GM19395 (cell line): Measurements from ENCODE around the gene EYS.

Experiments used
- ATAC-seq: cut with Tn5 transposase; IDR thresholded peaks from one replicate; pipeline ENCODE4 v1.9.1; 2021; ENCODE audit warnings: mild to moderate bottlenecking, moderate library complexity; ENCODE audit not compliant: unreplicated experiment

EYS gene

DNA sequence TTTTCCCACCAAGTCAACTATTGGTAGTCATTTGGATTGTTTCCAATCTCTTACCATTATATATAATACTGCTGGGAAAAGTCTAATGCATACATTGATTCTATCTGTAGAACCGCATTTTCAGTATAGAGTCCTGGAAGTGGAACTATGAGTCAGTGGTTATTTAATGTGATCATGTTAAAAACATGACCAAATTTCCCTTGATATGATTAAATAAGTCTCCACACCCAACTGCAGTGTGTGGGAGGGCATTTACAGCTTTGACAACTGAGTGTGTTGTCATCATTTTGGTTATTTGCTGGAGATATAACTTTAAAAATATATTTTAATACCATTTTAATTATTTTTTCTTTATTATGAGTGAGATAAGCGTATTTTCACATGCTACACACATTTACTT is 1027.6 kb downstream of the EYS start:
- no peak for ATAC-seq

- no peak for ATAC-seq
Observed at GRCh38 chr6:64672651-64673050, 1034.4 kb downstream of the EYS start.

- no peak for ATAC-seq
Observed at GRCh38 chr6:64672131-64672530, 1034.9 kb downstream of the EYS start.

DNA sequence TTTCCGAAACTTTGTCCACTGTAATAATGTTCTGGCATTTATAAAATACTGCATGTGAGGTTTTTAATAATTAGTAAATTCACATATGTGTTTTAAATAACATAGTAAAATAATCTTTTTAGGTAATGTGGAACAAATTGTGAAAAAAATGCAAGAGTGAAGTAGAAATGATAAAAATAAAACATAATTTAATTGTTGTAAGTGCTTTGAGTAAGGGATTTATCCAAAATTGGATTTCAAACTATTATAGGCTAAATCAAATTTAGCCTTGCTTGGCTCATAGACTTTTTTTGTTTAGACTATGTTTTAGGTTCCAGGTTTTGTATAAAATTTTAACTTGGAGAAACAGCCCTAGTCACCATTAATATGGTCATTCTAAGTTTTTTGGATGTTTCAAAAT is 1041.9 kb downstream of the EYS start:
- ATAC-seq: no peak

- ATAC-seq: no peak
Observed at GRCh38 chr6:64664480-64664879, 1042.5 kb downstream of the EYS start.

DNA sequence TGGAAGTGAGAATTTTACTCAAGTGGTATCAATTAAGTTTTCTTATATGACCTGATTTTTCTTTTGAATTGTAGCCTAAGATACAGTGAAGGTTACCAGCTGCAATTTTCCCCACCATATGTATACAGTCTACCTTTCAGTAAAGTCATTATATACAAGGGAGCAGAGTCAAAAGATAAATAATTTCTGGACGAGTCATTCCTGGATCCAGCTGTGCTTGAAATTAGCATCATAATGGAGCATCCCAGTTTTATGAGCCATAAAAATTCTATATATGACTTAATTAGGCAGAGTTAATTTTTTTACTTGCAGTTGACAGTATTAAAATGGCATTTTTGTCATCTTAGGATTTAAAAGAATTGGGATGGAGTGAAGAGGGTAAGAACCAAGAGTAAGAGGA is 1063.0 kb downstream of the EYS start:
- ATAC-seq: no peak

DNA sequence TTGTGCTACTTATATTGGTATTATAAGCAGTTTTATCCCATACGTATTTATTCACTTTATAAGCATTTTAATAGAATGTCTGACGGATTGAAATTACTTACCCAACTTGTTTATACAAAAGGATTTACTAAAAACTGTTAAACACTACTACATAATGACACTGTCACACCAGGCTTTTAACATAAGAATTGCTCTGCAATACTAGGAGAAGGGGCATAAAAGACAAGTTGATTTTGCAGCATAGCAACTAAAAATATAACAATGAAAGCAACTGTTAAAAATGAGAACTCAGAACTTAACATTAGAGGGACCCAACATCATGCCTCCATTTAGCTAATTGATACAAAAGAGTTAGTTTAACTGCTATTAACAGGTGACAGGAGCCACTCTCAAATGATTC is 1076.1 kb downstream of the EYS start:
- ATAC-seq: no peak

- no peak for ATAC-seq
Observed at GRCh38 chr6:64622944-64623343, 1084.1 kb downstream of the EYS start.

- ATAC-seq: no peak
Observed at GRCh38 chr6:64602993-64603392, 1104.0 kb downstream of the EYS start.

GRCh38 chr6:64591676-64592036 is 1115.4 kb downstream of the EYS start:
- no peak for ATAC-seq

DNA sequence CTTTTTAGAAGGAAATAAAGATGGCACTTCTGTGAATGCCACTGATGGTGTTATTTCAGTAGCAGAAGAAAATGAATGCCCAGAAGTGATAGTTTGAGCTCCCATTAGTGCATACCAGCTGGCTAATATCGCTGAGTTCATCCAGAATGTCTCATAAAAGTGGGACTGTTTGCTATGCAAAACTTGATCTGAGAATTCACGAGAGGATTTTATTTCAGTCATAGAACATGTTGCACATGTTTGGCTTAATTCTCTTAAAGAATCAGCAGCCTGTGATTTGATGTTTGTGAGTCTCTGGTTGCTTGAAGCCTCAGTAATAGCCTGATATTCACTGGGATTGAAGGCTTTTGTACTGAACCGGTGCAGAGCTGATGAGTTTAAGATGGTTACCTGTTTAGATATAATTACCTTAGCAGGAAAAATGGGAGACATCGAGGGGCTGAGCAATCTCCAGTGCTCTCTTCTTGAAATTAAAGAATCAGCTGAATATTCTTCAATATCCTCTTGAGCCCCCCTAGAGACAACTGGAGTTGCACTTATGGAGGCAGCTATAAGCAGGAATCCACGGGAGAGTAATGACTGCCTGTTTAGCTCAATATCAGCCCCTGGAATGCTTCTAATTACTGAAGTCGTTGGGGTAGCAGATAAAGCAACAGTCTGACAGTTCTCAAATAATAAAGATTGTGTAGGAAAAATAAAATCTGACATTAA is 1115.9 kb downstream of the EYS start:
- no peak for ATAC-seq

DNA sequence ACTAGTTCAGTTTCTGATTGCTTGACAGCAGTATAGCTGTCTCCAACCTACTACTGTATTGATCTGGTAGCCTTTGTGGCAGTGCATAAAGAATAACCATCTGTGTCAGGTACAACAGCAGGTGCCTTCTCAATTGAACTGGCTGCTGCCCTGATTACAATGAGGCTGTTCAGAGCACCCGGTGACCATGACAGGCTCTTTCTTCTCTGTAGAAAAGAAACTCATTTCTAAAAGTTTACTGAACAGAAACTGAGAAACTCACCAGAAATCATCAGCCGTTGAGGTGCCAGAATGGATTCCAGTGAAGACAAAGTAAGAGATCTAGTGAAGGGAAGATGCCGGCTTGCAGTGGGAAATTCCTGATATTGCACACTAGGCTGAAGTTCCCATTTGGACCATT is 1117.1 kb downstream of the EYS start:
- ATAC-seq: no peak

- no peak for ATAC-seq
Observed at GRCh38 chr6:64580346-64580745, 1126.7 kb downstream of the EYS start.

DNA sequence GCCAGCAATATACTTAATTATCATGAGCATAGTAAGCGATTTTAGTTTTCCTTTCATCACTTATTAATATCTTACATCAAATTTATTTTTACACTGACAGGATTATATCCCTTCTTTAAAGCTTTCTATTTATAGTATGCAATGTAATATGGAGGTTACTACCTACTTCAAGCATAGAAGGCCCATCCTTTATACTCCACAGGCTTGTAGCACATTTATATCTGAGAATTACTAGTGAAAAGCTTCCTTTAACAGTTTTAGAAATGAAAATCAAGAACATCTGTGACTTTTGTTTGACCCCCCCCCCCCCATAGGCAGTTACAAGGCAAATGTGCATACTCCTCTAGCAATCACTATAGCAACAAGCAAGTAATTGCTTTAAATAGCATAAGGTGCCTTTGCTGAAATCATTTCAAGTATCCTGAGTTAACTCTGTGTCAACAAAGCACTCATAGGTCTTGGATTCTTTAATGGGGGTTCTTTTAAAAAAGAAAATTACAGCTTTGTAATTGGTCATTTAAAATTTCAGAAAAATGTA is 1153.7 kb downstream of the EYS start:
- no peak for ATAC-seq

DNA sequence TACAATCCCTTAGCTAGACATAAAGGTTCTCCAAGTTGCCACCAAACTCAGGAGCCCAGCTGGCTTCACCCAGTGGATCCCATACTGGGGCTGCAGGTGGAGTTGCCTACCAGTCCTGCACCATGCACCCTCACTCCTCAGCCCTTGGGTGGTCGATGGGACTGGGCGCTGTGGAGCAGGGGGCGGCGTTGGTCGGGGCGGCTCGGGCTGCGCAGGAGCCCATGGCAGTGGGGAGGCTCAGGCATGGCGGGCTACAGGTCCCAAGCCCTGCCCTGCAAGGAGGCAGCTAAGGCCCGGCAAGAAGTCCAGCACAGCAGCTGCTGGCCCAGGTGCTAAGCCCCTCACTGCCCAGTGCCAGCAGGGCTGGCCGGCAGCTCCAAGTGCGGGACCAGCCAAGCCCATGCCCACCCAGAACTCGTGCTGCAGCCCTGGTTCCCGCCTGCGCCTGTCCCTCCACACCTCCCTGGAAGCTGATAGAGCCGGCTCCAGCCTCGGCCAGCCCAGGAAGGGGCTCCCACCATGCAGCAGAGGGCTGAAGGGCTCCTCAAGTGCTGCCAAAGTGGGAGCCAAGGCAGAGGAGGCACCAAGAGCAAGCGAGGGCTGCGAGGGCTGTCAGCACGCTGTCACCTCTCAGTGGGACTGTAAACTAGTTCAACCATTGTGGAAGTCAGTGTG is 1159.3 kb downstream of the EYS start:
- no peak for ATAC-seq

- ATAC-seq: no peak
Observed at GRCh38 chr6:64539917-64540316, 1167.1 kb downstream of the EYS start.

- no peak for ATAC-seq
Observed at GRCh38 chr6:64538722-64539121, 1168.3 kb downstream of the EYS start.

- ATAC-seq: no peak
Observed at GRCh38 chr6:64527899-64528298, 1179.1 kb downstream of the EYS start.

GRCh38 chr6:64522859-64523258 is 1184.2 kb downstream of the EYS start:
- ATAC-seq: no peak

DNA sequence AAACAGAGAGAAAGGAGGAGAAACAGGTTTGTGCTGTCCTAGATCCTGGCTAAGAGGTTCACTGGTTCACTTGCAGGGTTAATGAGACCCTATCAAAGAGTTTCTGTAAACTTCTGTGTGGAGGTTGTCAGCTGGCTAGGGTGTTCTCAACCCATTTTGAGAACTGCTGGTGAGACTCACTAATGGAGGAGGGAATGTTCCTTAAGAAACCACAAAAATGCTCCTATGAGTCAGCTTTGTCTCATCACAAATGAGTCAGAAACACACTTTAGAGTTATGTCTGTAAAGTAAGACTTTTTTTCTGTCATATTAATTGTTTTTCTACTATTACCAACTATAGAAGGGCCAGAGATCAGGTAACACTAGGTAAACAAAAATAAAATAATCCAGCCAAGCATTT is 1187.0 kb downstream of the EYS start:
- ATAC-seq: no peak

- no peak for ATAC-seq
Observed at GRCh38 chr6:64516393-64516792, 1190.6 kb downstream of the EYS start.

DNA sequence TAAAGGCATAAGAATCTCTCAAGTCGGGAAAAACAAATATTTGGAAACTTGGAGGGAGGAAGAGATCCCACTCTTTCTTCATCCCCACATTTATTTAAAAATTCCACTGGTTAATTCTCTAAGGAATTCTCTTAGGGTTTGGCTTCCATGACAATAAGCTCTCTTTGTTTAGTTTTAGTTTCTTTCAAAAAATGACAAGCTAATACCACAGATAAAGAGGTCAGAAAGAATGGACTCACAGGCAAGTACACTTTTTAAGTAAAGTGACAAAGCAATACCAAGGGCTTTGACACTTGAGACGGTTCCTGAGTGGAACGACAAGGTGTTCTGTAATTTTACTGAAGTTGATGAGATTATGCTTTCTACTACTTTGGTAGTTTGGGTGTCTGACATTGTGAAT is 1199.4 kb downstream of the EYS start:
- ATAC-seq: no peak

GRCh38 chr6:64505312-64505711 is 1201.7 kb downstream of the EYS start:
- ATAC-seq: no peak
